GM23338 (cell line): ENCODE data around the gene PDZK1IP1. TPM values are rescaled to one million over a fixed set of nuclear protein-coding genes. Genes with fewer than 3 reads are reported as not detected.

Source experiments
- ATAC-seq: fragments of 200-7000 bp; cut with Tn5 transposase; 3 replicates; pipeline ENCODE4 v1.9.1; 2020
- DNase-seq: peaks from one replicate; pipeline ENCODE4 v3.0.0-alpha.2; 2015; ENCODE audit warnings: low spot score
- H2AFZ ChIP-seq: fragments of 200-600 bp; sonication (generic); 2 replicates; pipeline ENCODE4 v1.8.0; 2016; ENCODE audit warnings: antibody characterized with exemption, mild to moderate bottlenecking, moderate library complexity
- H3F3A ChIP-seq: fragments of 200-600 bp; sonication (generic); replicated peaks from 2 replicates; pipeline ENCODE4 v1.8.0; 2017; ENCODE audit warnings: antibody characterized with exemption, mixed run types, low read depth
- H3K27ac ChIP-seq: fragments of 200-600 bp; sonication (generic); 2 replicates; pipeline ENCODE4 v1.6.1; 2016; ENCODE audit warnings: low read depth
- H3K27me3 ChIP-seq: fragments of 200-600 bp; sonication (generic); 2 replicates; pipeline ENCODE4 v1.8.0; 2016; ENCODE audit warnings: mild to moderate bottlenecking, mixed run types, moderate library complexity; ENCODE audit not compliant: insufficient read depth
- H3K36me3 ChIP-seq: fragments of 200-600 bp; sonication (generic); 2 replicates; pipeline ENCODE4 v1.8.0; 2016; ENCODE audit warnings: mild to moderate bottlenecking; ENCODE audit not compliant: insufficient read depth
- H3K4me1 ChIP-seq: fragments of 200-600 bp; sonication (generic); 2 replicates; pipeline ENCODE4 v1.8.0; 2016; ENCODE audit warnings: mild to moderate bottlenecking, moderate library complexity; ENCODE audit not compliant: insufficient read depth
- H3K4me2 ChIP-seq: fragments of 200-600 bp; sonication (generic); 2 replicates; pipeline ENCODE4 v1.7.1; 2017; ENCODE audit warnings: mixed run types
- H3K4me3 ChIP-seq: fragments of 200-600 bp; sonication (generic); 2 replicates; pipeline ENCODE4 v1.6.1; 2016; ENCODE audit warnings: mixed run types
- H3K79me2 ChIP-seq: fragments of 200-600 bp; sonication (generic); replicated peaks from 2 replicates; pipeline ENCODE4 v1.8.0; 2017; ENCODE audit warnings: mild to moderate bottlenecking; ENCODE audit not compliant: insufficient read depth
- H3K9me2 ChIP-seq: fragments of 200-600 bp; sonication (generic); 2 replicates; pipeline ENCODE4 v1.8.0; 2017; ENCODE audit not compliant: insufficient read depth
- H4K20me1 ChIP-seq: fragments of 200-600 bp; sonication (generic); replicated peaks from 2 replicates; pipeline ENCODE4 v1.8.0; 2017; ENCODE audit warnings: mild to moderate bottlenecking; ENCODE audit not compliant: insufficient read depth
- H3K27ac Mint-ChIP-seq: 2 replicates; pipeline ENCODE4 v1.8.0; 2020; ENCODE audit warnings: inconsistent platforms, mild to moderate bottlenecking, moderate library complexity, mixed read lengths
- H3K27me3 Mint-ChIP-seq: 3 replicates; pipeline ENCODE4 v1.8.0; 2022; ENCODE audit warnings: low read depth, mild to moderate bottlenecking, moderate library complexity, mixed read lengths, inconsistent platforms; ENCODE audit not compliant: insufficient read depth, poor library complexity
- H3K36me3 Mint-ChIP-seq: 3 replicates; pipeline ENCODE4 v1.8.0; 2021; ENCODE audit warnings: low read depth, mild to moderate bottlenecking, inconsistent platforms, moderate library complexity, mixed read lengths
- H3K4me1 Mint-ChIP-seq: 3 replicates; pipeline ENCODE4 v1.8.0; 2020; ENCODE audit warnings: mild to moderate bottlenecking, inconsistent platforms, mixed read lengths
- H3K4me3 Mint-ChIP-seq: 3 replicates; pipeline ENCODE4 v1.8.0; 2021; ENCODE audit warnings: moderate library complexity, mild to moderate bottlenecking, inconsistent platforms, mixed read lengths
- H3K9me3 Mint-ChIP-seq: 3 replicates; pipeline ENCODE4 v1.8.0; 2020; ENCODE audit warnings: moderate library complexity, mild to moderate bottlenecking, inconsistent platforms, mixed read lengths
- CREB1 ChIP-seq: fragments of 250-450 bp; sonication (Bioruptor Pico); IDR thresholded peaks from 2 replicates; pipeline ENCODE4 v1.5.0; 2020; ENCODE audit warnings: low read depth, mild to moderate bottlenecking, moderate library complexity
- EZH2 ChIP-seq: fragments of 200-600 bp; sonication (generic); IDR thresholded peaks from one replicate; pipeline ENCODE4 v1.8.0; 2017; ENCODE audit warnings: antibody characterized with exemption, mild to moderate bottlenecking, low read depth; ENCODE audit not compliant: unreplicated experiment
- EZH2phosphoT487 ChIP-seq: fragments of 200-600 bp; sonication (generic); IDR thresholded peaks from one replicate; pipeline ENCODE4 v1.8.1; 2018; ENCODE audit warnings: antibody characterized with exemption; ENCODE audit not compliant: unreplicated experiment
- JUNB ChIP-seq: IDR thresholded peaks from one replicate; pipeline ENCODE4 v1.6.1; 2016; ENCODE audit warnings: antibody characterized with exemption; ENCODE audit not compliant: unreplicated experiment
- STAT1 ChIP-seq: IDR thresholded peaks from one replicate; pipeline ENCODE4 v1.6.1; 2016; ENCODE audit warnings: antibody characterized with exemption; ENCODE audit not compliant: unreplicated experiment
- ZNF331 ChIP-seq: fragments of 250-450 bp; sonication (Bioruptor Pico); IDR thresholded peaks from 2 replicates; pipeline ENCODE4 v1.5.0; 2020; ENCODE audit warnings: low read depth, mild to moderate bottlenecking, moderate library complexity
- ZNF462 ChIP-seq: fragments of 250-450 bp; sonication (Bioruptor Pico); IDR thresholded peaks from 2 replicates; pipeline ENCODE4 v1.5.0; 2020; ENCODE audit warnings: mild to moderate bottlenecking, moderate library complexity
- polyA plus RNA-seq: library from polyadenylated mRNA; unstranded; fragments of >200 nt; fragmentation: Nextera tagmentation; extraction: Ambion mirVana; gene quantifications from 2 replicates; pipeline ENCODE4 v1.2.1, GENCODE V29; 2016
- total RNA-seq: library from RNA; depleted of rRNA; stranded (reverse); fragments of >200 nt; shearing (Covaris generic); gene quantifications from 2 replicates; pipeline ENCODE4 v1.2.3, GENCODE V29; 2014
- TF ChIP-seq, protein P1 (sequence below): IDR thresholded peaks from 2 replicates; pipeline ENCODE4 v1.6.1; 2016; ENCODE audit warnings: antibody characterized with exemption

The PDZK1IP1 gene
- total and polyA plus RNA-seq, 2 experiments from 2014 or later = not detected

- Histone ChIP-seq H4K20me1 (no peaks in the 10 kb centered on the region), H3K4me3 (no peak overlapping the region), H3K4me2 (no peak overlapping the region), H3K9me2 (no peaks in the 10 kb centered on the region), H3K4me1 (no peaks in the 10 kb centered on the region), H3K79me2 (no peaks in the 10 kb centered on the region), H3K27me3 (no peaks in the 10 kb centered on the region), H3K36me3 (peaks cover 5% of the 10 kb centered on the region), H3F3A (no peaks in the 10 kb centered on the region), H2AFZ (no peak overlapping the region), H3K27ac (no peak overlapping the region)
- Mint-ChIP-seq H3K36me3 (peaks cover 14% of the 10 kb centered on the region; the same call in 2 of the 3 replicates), H3K27ac (no peak overlapping the region), H3K27me3 (peaks cover 8% of the 10 kb centered on the region), H3K4me1 (no peaks in the 10 kb centered on the region), H3K9me3 (peaks cover 23% of the 10 kb centered on the region), H3K4me3 (no peak overlapping the region)
- DNase-seq = no peak
- TF ChIP-seq JUNB (no peak), CREB1 (CRISPR knock-in tag) (no peak), EZH2phosphoT487 (no peak)
- TF ChIP-seq, protein P1, sequence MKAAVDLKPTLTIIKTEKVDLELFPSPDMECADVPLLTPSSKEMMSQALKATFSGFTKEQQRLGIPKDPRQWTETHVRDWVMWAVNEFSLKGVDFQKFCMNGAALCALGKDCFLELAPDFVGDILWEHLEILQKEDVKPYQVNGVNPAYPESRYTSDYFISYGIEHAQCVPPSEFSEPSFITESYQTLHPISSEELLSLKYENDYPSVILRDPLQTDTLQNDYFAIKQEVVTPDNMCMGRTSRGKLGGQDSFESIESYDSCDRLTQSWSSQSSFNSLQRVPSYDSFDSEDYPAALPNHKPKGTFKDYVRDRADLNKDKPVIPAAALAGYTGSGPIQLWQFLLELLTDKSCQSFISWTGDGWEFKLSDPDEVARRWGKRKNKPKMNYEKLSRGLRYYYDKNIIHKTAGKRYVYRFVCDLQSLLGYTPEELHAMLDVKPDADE = no peak
- ATAC-seq = no peak
Observed at GRCh38 chr1:47161298-47162040, 28.4 kb downstream of the PDZK1IP1 start.

DNA sequence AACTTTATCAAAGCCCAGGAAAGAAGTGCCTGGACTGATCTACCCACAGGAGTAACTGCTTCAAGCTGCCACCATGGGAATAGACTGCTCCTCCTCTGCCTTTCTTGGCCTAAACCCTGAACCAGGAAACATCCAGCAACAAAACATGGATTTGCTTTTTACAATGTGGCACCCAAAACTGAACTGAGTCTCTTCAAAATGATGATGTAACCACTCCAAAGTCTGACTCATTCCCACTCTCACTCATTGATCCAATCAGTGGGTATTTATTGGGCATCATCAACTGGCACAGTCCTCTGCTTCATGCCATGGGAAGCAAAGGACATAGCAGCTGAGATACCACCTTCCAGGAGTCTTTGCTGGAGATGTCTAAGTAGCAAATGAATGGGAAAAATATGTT lies 29.1 kb downstream of the PDZK1IP1 start:
- Histone ChIP-seq H3K27ac (no peak overlapping the region), H3K9me2 (no peaks in the 10 kb centered on the region), H2AFZ (no peak overlapping the region), H3K79me2 (no peaks in the 10 kb centered on the region), H3K27me3 (no peaks in the 10 kb centered on the region), H3K4me2 (no peak overlapping the region), H4K20me1 (no peaks in the 10 kb centered on the region), H3K4me3 (no peak overlapping the region), H3K4me1 (no peaks in the 10 kb centered on the region), H3K36me3 (peaks cover 5% of the 10 kb centered on the region), H3F3A (no peaks in the 10 kb centered on the region)
- Mint-ChIP-seq H3K27ac (no peak overlapping the region), H3K9me3 (peaks cover 15% of the 10 kb centered on the region), H3K4me3 (no peak overlapping the region), H3K27me3 (peaks cover 8% of the 10 kb centered on the region), H3K4me1 (no peaks in the 10 kb centered on the region), H3K36me3 (peaks cover 6% of the 10 kb centered on the region; the same call in 2 of the 3 replicates)
- DNase-seq (no peak), ATAC-seq (no peak)
- TF ChIP-seq, protein P1 = no peak
- no peak for TF ChIP-seq EZH2phosphoT487
- TF ChIP-seq ZNF462 = no peak
- no peak for TF ChIP-seq EZH2
- TF ChIP-seq CREB1 (CRISPR knock-in tag) = no peak
- TF ChIP-seq STAT1 = no peak
- no peak for TF ChIP-seq JUNB
- no peak for TF ChIP-seq ZNF331
